HPDE6-E6E7 (cell line): ENCODE measurements around the gene VRK3.
A peak's percentile ranks its signal among the peaks of the same experiment; 100 is the strongest.

Experiments
- DNase-seq: peaks from one replicate; pipeline ENCODE4 v3.0.0; 2011; ENCODE audit warnings: missing footprints; ENCODE audit errors: extremely low spot score

VRK3 gene

GRCh38 chr19:50030937-50031336 lies 5.8 kb upstream of the VRK3 start:
- no peak for DNase-seq

GRCh38 chr19:50030225-50030624 lies 5.1 kb upstream of the VRK3 start:
- DNase-seq: no peak

- no peak for DNase-seq
These were observed 1.4 kb upstream of the VRK3 start for GRCh38 chr19:50026550-50026906.

GRCh38 chr19:50025794-50026549 lies 800 bp upstream of the VRK3 start, which contains the start of gene ZNF473:
Gene ZNF473, plus strand, starts transcription at chr19:50026005. Its CDS starts 5,078 bp downstream, at chr19:50031083.
- peak; percentile 87 for DNase-seq

- no peak for DNase-seq
These were observed 502 bp downstream of the VRK3 start for GRCh38 chr19:50024719-50025021.

GRCh38 chr19:50022823-50023222 lies 2.3 kb downstream of the VRK3 start:
- DNase-seq: no peak

GRCh38 chr19:50020481-50020880 lies 4.7 kb downstream of the VRK3 start:
- no peak for DNase-seq

GRCh38 chr19:50016225-50016807 lies 8.9 kb downstream of the VRK3 start:
- DNase-seq: no peak

- DNase-seq: no peak
These were observed 16.6 kb downstream of the VRK3 start for GRCh38 chr19:50008532-50008931.

- no peak for DNase-seq
These were observed 17.2 kb downstream of the VRK3 start for GRCh38 chr19:50007947-50008346.

- no peak for DNase-seq
These were observed 18.0 kb downstream of the VRK3 start for GRCh38 chr19:50007170-50007569.

- DNase-seq: no peak
These were observed 19.7 kb downstream of the VRK3 start for GRCh38 chr19:50005428-50005827.

- peak; percentile 94 for DNase-seq
These were observed 21.3 kb downstream of the VRK3 start for GRCh38 chr19:50003810-50004419.

- DNase-seq: no peak
These were observed 21.9 kb downstream of the VRK3 start for GRCh38 chr19:50003254-50003788.

- no peak for DNase-seq
These were observed 22.7 kb downstream of the VRK3 start for GRCh38 chr19:50002386-50002960.

- DNase-seq: no peak
These were observed 23.4 kb downstream of the VRK3 start for GRCh38 chr19:50001775-50002174.

GRCh38 chr19:50000841-50001557 lies 24.2 kb downstream of the VRK3 start:
- no peak for DNase-seq

GRCh38 chr19:50000038-50000840 lies 24.9 kb downstream of the VRK3 start:
- no peak for DNase-seq

GRCh38 chr19:49999371-50000010 lies 25.7 kb downstream of the VRK3 start:
- no peak for DNase-seq

GRCh38 chr19:49997709-49998108 lies 27.5 kb downstream of the VRK3 start:
- DNase-seq: peak; percentile 26

GRCh38 chr19:49988433-49988832 lies 36.7 kb downstream of the VRK3 start:
- DNase-seq: no peak
